Kasumi-1 (cell line): ENCODE results near the gene COA8.

Experiments used
- DNase-seq, 2 experiments: peaks; one replicate each; lab custom pipeline; 2025; lab: John Stamatoyannopoulos, UW

COA8 gene

GRCh38 chr14:103536693-103537092 lies 26.1 kb upstream of the COA8 start:
- no peak for DNase-seq

- no peak for DNase-seq
Observed at GRCh38 chr14:103537175-103537990, 25.4 kb upstream of the COA8 start.

- DNase-seq: no peak
Observed at GRCh38 chr14:103538291-103539055, 24.3 kb upstream of the COA8 start.

GRCh38 chr14:103539056-103539825 lies 23.5 kb upstream of the COA8 start:
- no peak for DNase-seq

GRCh38 chr14:103540821-103541708 lies 21.7 kb upstream of the COA8 start:
- no peak for DNase-seq

GRCh38 chr14:103541709-103542604 lies 20.8 kb upstream of the COA8 start:
- no peak for DNase-seq

- no peak for DNase-seq
Observed at GRCh38 chr14:103542605-103543088, 20.1 kb upstream of the COA8 start.

- DNase-seq: no peak
Observed at GRCh38 chr14:103543140-103543539, 19.6 kb upstream of the COA8 start.

GRCh38 chr14:103543721-103544387 lies 18.9 kb upstream of the COA8 start:
- no peak for DNase-seq

- DNase-seq: no peak
Observed at GRCh38 chr14:103544388-103545218, 18.2 kb upstream of the COA8 start.

- no peak for DNase-seq
Observed at GRCh38 chr14:103545219-103545914, 17.4 kb upstream of the COA8 start.

- DNase-seq: no peak
Observed at GRCh38 chr14:103545915-103546651, 16.7 kb upstream of the COA8 start.

GRCh38 chr14:103546652-103547454 lies 15.9 kb upstream of the COA8 start:
- peak; percentile 22 to 45 for DNase-seq

- no peak for DNase-seq
Observed at GRCh38 chr14:103547455-103547940, 15.3 kb upstream of the COA8 start.

- DNase-seq: no peak
Observed at GRCh38 chr14:103547941-103548462, 14.8 kb upstream of the COA8 start.
